ENCODE measurements around the gene PEX26. TPM values are rescaled to one million over a fixed set of nuclear protein-coding genes. Genes with fewer than 3 reads are reported as not detected.
"Not testable (repeated sequence)": the region's sequence is repeated elsewhere in the genome, so short reads cannot be mapped to it uniquely, and the experiment has no call there.

The PEX26 gene
- total RNA-seq, 6 experiments from 2014 or later, result 22.7 to 42.5 (median 25.0) TPM

DNA sequence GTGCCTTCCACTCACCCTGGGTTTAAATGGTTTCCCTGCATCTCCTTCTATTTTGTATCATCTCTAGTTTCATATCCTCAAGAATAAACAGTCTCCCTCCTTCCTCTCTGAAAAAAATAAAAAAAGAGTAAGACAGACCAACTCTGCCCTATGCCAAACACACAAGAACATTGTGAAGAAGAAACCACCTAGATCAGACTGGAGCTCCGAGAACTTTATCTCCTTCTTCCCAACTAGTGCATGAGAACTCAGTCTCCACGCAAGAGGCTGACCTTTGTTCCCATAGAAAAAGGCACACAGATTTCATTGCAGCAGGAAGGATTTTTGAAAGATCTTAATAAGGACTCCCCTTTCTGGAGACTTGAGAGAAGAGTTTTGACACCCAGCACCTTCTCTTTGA, 8.7 kb upstream of the PEX26 start:
- TF ChIP-seq POLR2A (IDR thresholded peaks at IDR 0.05) (no peak), CTCF (IDR thresholded peaks at IDR 0.05) (no peak)
- 68% methylated on average over 2 of the region's 2 CpGs for WGBS (ENCODE audit: insufficient coverage, low coverage, low lambda C conversion rate, missing lambda C conversion rate)
- intact Hi-C loops (cut with DNase I), result loop anchor here in 1 of 2 donors (5.0 kb wide), 1 partner anchor 77 kb away; no protein-coding TSS in a partner anchor
- Histone ChIP-seq H3K36me3 (no peaks in the 10 kb centered on the region), H3K4me1 (peaks cover 0 to 15% (median 3%) of the 10 kb centered on the region in 4 donors), H3K27me3 (no peaks in the 10 kb centered on the region), H3K27ac (no peak overlapping the region), H3K4me3 (no peak overlapping the region), H3K9me3 (no peaks in the 10 kb centered on the region)
- ATAC-seq, result no peak
- no peak for DNase-seq

DNA sequence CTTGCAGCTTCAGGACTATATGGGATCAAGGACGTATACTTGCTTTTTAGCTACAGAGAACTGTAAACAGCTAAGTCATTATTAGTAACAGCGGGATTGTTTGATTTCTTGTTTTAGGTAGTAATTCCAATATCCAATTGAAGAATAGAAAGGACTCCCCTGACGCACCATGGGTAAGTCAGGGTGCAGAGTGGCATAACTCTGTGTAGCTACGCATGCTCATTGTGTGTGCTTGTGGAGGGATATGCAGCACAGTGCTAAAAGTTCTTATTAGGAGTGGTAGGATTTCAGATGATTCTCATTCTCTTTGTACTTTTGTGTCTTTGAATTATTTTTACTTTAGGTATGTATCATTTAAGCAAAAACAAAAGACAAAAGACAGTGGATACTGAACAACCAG, 7.7 kb upstream of the PEX26 start:
- 91% methylated on average over 4 of the region's 4 CpGs for WGBS (ENCODE audit: insufficient coverage, low coverage, low lambda C conversion rate, missing lambda C conversion rate)
- Histone ChIP-seq H3K4me3 (no peak overlapping the region), H3K4me1 (peaks cover 0 to 15% (median 3%) of the 10 kb centered on the region in 4 donors), H3K27ac (no peak overlapping the region), H3K36me3 (no peaks in the 10 kb centered on the region), H3K27me3 (no peaks in the 10 kb centered on the region), H3K9me3 (no peaks in the 10 kb centered on the region)
- TF ChIP-seq POLR2A (IDR thresholded peaks at IDR 0.05), result no peak
- TF ChIP-seq CTCF (IDR thresholded peaks at IDR 0.05), result no peak
- no peak for DNase-seq
- ATAC-seq, result no peak
- intact Hi-C loops (cut with DNase I), result loop anchor here (10.0 kb wide), 4 partner anchors 45 to 245 kb away; partner anchors contain the start of gene MICAL3 (in 1 of the 2)

- WGBS (ENCODE audit: insufficient coverage, low coverage, low lambda C conversion rate, missing lambda C conversion rate), result 85% methylated on average over 7 of the region's 14 CpGs
- no peak for ATAC-seq
- Histone ChIP-seq H3K4me3 (no peak overlapping the region), H3K9me3 (no peaks in the 10 kb centered on the region), H3K4me1 (peaks cover 0 to 15% (median 3%) of the 10 kb centered on the region in 4 donors), H3K27me3 (no peaks in the 10 kb centered on the region), H3K36me3 (no peaks in the 10 kb centered on the region), H3K27ac (no peak overlapping the region)
- intact Hi-C loops (cut with DNase I), result loop anchor here (10.0 kb wide), 4 partner anchors 46 to 246 kb away; partner anchors contain the start of gene MICAL3 (in 1 of the 2)
- no peak for TF ChIP-seq CTCF (IDR thresholded peaks at IDR 0.05)
- TF ChIP-seq POLR2A (IDR thresholded peaks at IDR 0.05), result no peak
- DNase-seq, result peak in 1 of 3 donors; percentile 25
Measured at GRCh38 chr22:18070556-18071306, 7.1 kb upstream of the PEX26 start.

DNA sequence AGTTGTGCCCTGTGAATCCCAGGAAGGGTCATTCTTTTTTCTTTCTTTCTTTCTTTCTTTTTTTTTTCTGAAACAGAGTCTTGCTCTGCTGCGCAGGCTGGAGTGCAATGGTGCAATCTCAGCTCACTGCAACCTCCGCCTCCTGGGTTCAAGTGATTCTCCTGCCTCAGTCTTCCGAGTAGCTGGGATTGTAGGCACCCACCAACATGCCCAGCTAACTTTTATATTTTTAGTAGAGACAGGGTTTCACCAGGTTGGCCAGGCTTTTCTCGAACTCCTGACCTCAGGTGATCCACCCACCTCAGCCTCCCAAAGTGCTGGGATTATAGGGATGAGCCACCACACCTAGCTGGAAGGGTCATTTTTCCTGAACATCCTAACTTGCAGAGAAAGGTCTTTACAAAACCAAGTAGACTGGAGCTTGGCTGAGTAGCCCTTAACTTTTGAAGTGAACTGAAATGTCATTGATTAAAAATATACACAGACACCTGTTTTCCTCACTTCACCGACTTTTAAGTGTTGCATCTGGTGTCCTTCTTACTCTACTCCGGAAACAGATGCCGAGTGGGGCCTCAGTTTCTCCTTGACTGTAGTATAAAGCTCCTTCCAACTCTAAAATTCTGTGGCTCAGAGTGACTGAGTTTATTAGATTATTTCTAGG, 6.4 kb upstream of the PEX26 start:
- peak in 1 of 3 donors; percentile 3 for DNase-seq
- intact Hi-C loops (cut with DNase I), result loop anchor here (10.0 kb wide), 4 partner anchors 47 to 247 kb away; partner anchors contain the start of gene MICAL3 (in 1 of the 2)
- 91% methylated on average over 7 of the region's 7 CpGs for WGBS (ENCODE audit: insufficient coverage, low coverage, low lambda C conversion rate, missing lambda C conversion rate)
- not testable (repeated sequence) for H3K4me3 ChIP-seq, H3K27ac ChIP-seq, ATAC-seq, H3K9me3 ChIP-seq, H3K27me3 ChIP-seq, H3K36me3 ChIP-seq
- H3K4me1 ChIP-seq, result peaks cover 0 to 14% (median 4%) of the 10 kb centered on the region in 4 donors

DNA sequence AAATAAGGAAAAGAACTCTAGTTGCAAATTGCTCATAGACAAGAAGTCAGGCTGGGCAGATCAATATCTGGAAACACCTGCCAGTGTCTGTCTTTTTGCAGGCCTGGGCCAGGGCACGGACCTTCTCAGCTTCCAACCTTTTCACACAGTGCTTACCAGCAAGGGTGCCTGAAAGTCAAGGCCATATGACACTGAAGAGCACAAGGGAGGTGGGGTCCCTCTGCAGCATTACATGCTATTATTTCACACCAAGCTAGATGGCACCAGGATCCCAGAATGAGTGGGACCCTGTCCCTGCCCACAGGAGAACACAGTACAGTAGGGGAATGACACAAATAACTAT, 5.9 kb upstream of the PEX26 start:
- TF ChIP-seq POLR2A (IDR thresholded peaks at IDR 0.05) (no peak), CTCF (IDR thresholded peaks at IDR 0.05) (no peak)
- ATAC-seq (peak in 2 of 4 donors; percentile 27), DNase-seq (peak in 1 of 3 donors; percentile 48)
- Histone ChIP-seq H3K27me3 (no peaks in the 10 kb centered on the region), H3K27ac (no peak overlapping the region), H3K36me3 (no peaks in the 10 kb centered on the region), H3K4me1 (peaks cover 0 to 16% (median 7%) of the 10 kb centered on the region in 4 donors), H3K9me3 (no peaks in the 10 kb centered on the region), H3K4me3 (no peak overlapping the region)
- intact Hi-C loops (cut with DNase I), result loop anchor here (10.0 kb wide), 4 partner anchors 47 to 247 kb away; partner anchors contain the start of gene MICAL3 (in 1 of the 2)
- 13% methylated on average over 1 of the region's 1 CpG for WGBS (ENCODE audit: insufficient coverage, low coverage, low lambda C conversion rate, missing lambda C conversion rate)

Data from right lobe of liver (tissue), 6 donors.